HUES6 (cell line): ENCODE results near the gene FYTTD1.
"Not testable (repeated sequence)": the region's sequence is repeated elsewhere in the genome, so short reads cannot be mapped to it uniquely, and the experiment has no call there.

ENCODE experiments used
- H3K27ac ChIP-seq: 2 replicates; pipeline ENCODE4 v1.7.0; 2013; ENCODE audit warnings: low read depth, mild to moderate bottlenecking, low read length, inconsistent platforms
- H3K27me3 ChIP-seq: 2 replicates; pipeline ENCODE4 v1.6.1; 2013; ENCODE audit warnings: low read length; ENCODE audit not compliant: control insufficient read depth, insufficient read depth
- H3K36me3 ChIP-seq: 2 replicates; pipeline ENCODE4 v1.6.1; 2013; ENCODE audit warnings: low read length; ENCODE audit not compliant: control insufficient read depth, insufficient read depth
- H3K4me1 ChIP-seq: 2 replicates; pipeline ENCODE4 v1.6.1; 2013; ENCODE audit warnings: low read length; ENCODE audit not compliant: control insufficient read depth, insufficient read depth
- H3K4me3 ChIP-seq: 2 replicates; pipeline ENCODE4 v1.5.1; 2013; ENCODE audit warnings: low read depth, low read length
- H3K9ac ChIP-seq: one replicate; pipeline ENCODE4 v1.6.1; 2013; ENCODE audit warnings: mild to moderate bottlenecking, low read length
- H3K9me3 ChIP-seq: 2 replicates; pipeline ENCODE4 v1.6.1; 2013; ENCODE audit warnings: low read depth, low read length; ENCODE audit not compliant: control insufficient read depth, insufficient read depth

Gene FYTTD1

DNA sequence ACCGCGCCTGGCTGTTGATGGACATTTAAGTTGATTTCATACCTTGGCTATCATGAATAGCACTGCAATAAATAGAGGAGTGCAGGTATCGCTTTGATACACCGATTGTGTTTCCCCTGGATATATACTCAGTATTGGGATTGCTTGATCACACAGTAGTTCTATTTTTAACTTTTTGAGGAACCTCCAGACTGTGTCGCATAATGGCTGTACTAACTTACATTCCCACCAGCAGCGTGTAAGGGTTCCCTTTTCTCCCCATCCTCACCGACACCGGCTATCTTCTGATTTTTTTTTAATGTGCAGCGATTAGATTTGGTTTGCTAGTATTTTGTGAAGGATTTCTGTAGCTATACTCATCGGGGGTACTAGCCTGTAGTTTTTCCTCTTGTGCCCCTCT is 29.0 kb upstream of the FYTTD1 start:
- peaks cover 3% of the 10 kb centered on the region; the same call in 1 of the 2 replicates for H3K9me3 ChIP-seq
- no peaks in the 10 kb centered on the region for H3K4me1 ChIP-seq
- no peaks in the 10 kb centered on the region for H3K27me3 ChIP-seq
- H3K4me3 ChIP-seq = no peak overlapping the region
- no peak overlapping the region for H3K27ac ChIP-seq
- no peak overlapping the region for H3K9ac ChIP-seq
- peaks cover 2% of the 10 kb centered on the region; the same call in 1 of the 2 replicates for H3K36me3 ChIP-seq

DNA sequence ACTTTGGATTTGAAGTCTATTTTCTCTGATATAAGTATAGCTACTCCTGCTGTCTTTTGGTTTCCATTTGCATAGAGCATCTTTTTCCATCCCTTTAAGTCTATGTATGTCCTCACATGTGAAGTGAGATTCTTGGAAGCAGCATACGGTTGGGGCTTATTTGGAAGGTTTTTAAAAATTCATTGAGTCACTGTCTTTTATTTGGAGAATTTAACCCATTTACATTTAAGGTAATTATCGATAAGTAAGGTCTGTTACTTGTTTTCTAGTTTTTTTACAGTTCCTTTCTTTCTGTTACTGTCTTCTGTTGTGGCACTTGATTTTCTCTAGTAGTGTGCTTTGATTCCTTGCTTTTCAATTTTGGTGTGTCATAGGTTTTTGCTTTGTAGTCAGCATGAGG is 26.9 kb upstream of the FYTTD1 start:
- Histone ChIP-seq H3K4me1 (no peaks in the 10 kb centered on the region), H3K27ac (no peak overlapping the region), H3K4me3 (no peak overlapping the region), H3K27me3 (no peaks in the 10 kb centered on the region), H3K9ac (no peak overlapping the region), H3K36me3 (no peaks in the 10 kb centered on the region), H3K9me3 (peaks cover 3% of the 10 kb centered on the region; the same call in 1 of the 2 replicates)

DNA sequence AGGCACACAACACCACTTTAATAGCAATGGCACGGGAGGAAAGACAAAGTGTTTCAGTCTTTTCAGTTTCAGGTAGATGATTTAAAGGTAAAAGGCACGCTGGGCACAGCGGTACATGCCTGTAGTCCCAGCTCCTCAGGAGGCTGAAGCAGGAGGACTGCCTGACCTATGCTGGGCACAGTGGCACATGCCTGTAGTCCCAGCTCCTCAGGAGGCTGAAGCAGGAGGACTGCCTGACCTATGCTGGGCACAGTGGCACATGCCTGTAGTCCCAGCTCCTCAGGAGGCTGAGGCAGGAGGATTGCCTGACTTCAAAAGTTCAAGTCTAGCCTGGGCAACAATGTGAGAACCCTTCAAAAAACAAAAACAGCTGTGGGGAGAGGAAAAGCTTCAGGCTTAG is 21.8 kb upstream of the FYTTD1 start:
- not testable (repeated sequence) for H3K27me3 ChIP-seq, H3K9me3 ChIP-seq, H3K9ac ChIP-seq, H3K4me3 ChIP-seq, H3K36me3 ChIP-seq, H3K27ac ChIP-seq, H3K4me1 ChIP-seq

DNA sequence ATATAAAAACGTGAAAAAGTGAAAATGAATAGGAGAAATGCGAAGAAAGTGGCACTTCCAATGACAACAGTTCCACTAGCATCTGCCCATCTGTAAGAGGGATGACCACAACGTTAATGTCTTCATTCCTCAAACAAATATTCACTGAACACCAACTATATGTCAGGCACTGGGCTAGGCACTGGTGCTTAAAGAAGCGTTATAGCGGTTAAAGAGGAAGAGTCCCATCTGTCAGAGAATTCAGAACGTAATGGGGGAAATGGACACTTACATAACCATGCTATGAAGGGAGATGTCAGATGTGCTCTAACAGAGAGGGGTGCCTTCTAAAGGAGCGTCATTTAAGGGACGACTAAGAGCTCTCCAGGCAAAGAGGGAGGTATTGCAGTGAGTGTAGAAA is 21.2 kb upstream of the FYTTD1 start:
- Histone ChIP-seq H3K9me3 (no peaks in the 10 kb centered on the region; the same call in 1 of the 2 replicates), H3K4me1 (no peaks in the 10 kb centered on the region), H3K27ac (no peak overlapping the region), H3K9ac (no peak overlapping the region), H3K27me3 (no peaks in the 10 kb centered on the region), H3K36me3 (no peaks in the 10 kb centered on the region), H3K4me3 (no peak overlapping the region)

DNA sequence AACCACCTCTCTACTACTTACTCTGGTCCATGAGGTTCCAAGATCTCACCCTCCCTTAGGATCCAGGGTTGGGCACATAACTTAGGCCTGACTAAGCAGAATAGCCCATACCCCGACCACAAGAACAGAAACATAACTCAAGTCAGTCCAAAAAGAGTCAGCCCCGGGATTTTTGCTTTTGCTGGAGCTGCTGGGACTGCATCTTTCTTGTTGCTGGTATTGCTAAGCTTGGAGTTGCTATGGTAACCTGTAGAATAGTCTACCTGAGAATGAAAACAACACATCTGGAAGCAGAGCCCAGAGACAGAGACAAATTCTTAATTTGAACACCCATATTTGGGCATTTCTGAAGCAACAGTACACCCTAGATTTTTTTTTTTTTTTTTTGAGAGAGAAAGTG is 19.5 kb upstream of the FYTTD1 start:
- H3K4me3 ChIP-seq = no peak overlapping the region
- H3K27me3 ChIP-seq = no peaks in the 10 kb centered on the region
- H3K4me1 ChIP-seq = no peaks in the 10 kb centered on the region
- H3K9me3 ChIP-seq = no peaks in the 10 kb centered on the region; the same call in 1 of the 2 replicates
- no peak overlapping the region for H3K27ac ChIP-seq
- no peak overlapping the region for H3K9ac ChIP-seq
- no peaks in the 10 kb centered on the region for H3K36me3 ChIP-seq

DNA sequence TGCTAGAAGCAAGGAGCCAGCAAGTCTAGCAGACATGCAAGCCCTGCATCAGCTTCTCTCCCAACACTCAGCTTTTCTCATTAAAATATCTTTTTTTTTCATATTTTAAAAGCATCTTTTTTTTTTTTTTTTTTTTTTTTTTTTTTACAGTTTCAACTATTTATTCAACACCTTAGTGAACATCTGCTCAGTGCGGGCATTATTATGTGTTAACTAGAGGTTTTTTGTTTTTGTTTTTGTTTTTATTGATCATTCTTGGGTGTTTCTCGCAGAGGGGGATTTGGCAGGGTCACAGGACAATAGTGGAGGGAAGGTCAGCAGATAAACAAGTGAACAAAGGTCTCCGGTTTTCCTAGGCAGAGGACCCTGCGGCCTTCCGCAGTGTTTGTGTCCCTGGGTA is 18.9 kb upstream of the FYTTD1 start:
- H3K36me3 ChIP-seq, H3K9me3 ChIP-seq, H3K9ac ChIP-seq, H3K27me3 ChIP-seq, H3K4me1 ChIP-seq, H3K4me3 ChIP-seq, H3K27ac ChIP-seq: not testable (repeated sequence)

DNA sequence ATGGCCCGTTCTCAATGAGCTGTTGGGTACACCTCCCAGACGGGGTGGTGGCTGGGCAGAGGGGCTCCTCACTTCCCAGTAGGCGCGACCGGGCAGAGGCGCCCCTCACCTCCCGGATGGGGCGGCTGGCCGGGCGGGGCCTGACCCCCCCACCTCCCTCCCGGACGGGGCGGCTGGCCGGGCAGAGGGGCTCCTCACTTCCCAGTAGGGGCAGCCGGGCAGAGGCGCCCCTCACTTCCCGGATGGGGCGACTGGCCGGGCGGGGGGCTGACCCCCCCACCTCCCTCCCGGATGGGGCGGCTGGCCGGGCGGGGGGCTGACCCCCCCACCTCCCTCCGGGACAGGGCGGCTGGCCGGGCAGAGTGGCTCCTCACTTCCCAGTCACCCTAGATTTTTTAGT is 18.2 kb upstream of the FYTTD1 start:
- H3K4me1 ChIP-seq, H3K4me3 ChIP-seq, H3K9ac ChIP-seq, H3K9me3 ChIP-seq, H3K36me3 ChIP-seq, H3K27me3 ChIP-seq, H3K27ac ChIP-seq: not testable (repeated sequence)

DNA sequence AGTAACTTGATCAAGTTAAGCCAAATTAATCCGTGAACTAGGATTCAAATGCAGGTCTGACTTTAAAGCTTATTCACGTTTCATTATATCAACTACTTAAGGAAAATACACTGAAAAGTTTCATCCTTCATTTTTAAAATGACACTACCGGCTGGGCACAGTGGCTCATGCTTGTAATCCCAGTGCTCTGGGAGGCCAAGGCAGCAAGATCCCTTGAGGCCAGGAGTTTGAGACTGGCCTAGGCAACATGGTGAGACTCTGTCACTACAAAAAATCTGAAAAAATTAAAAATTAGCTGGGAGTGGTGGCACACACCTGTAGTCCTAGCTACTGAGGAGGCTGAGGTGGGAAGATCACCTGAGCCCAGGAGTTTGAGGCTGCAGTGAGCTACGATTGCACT is 16.6 kb upstream of the FYTTD1 start:
- Histone ChIP-seq H3K4me3 (no peak overlapping the region), H3K36me3 (no peaks in the 10 kb centered on the region), H3K27me3 (no peaks in the 10 kb centered on the region), H3K4me1 (no peaks in the 10 kb centered on the region; the same call in 1 of the 2 replicates), H3K9me3 (no peaks in the 10 kb centered on the region; the same call in 1 of the 2 replicates), H3K27ac (no peak overlapping the region), H3K9ac (no peak overlapping the region)

DNA sequence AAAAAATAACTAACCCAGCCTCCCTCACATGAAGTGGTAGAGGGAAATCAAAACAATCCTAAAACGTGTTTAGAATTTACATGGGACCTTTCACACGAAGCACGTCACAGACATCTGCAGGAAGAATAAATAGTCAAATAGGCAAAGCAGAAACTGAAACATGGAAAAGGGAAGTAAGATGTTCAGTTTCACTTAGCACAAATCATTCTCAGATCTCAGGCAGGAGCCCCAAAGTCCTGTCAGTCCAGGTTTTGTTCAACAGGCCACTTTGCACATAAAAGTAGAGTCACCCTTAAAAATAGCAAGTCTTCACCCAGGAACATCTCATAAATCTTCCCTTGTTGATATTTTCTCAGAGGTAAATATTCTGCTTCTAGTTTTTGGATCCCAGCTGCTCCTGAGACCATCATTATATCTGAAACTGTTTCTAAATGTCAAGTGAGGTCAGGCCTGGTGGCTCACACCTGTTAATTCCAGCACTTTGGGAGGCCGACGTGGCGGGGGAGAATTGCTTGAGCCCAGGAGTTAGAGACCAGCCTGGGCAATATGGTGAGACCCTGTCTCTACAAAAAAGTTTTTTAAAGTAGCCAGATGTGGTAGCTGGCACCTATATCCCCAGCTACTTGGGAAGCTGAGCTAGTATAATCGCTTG is 14.9 kb upstream of the FYTTD1 start:
- Histone ChIP-seq H3K27ac (no peak overlapping the region), H3K4me1 (no peaks in the 10 kb centered on the region; the same call in 1 of the 2 replicates), H3K9me3 (no peaks in the 10 kb centered on the region; the same call in 1 of the 2 replicates), H3K4me3 (no peak overlapping the region), H3K9ac (no peak overlapping the region), H3K36me3 (no peaks in the 10 kb centered on the region), H3K27me3 (no peaks in the 10 kb centered on the region)

DNA sequence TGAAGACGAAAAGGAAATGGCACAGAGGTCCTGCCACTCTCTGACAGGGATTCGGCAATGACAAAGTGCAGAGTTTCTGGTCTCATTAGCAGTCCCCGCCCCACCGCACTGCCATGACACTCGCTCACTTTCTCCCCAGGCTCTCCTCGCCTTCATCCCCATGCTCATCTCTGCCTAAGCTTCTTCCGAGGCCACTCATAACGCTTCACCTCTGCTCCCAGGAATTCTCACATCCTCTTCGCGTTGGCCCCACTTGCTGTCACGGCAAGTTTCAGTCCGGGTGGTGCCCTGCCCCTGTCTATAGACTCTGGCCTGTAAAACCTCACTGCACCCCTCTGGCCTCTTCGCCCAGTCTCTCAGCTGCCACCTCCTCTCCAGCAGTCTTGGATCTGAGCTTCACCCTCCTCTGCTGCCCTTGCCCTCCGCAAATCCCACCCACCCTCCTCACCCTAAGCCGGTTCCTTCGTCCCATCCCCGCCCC is 13.6 kb upstream of the FYTTD1 start:
- peak overlapping the region; percentile 18 for H3K9ac ChIP-seq
- H3K27ac ChIP-seq = no peak overlapping the region
- peak overlapping the region; percentile 95 for H3K4me3 ChIP-seq
- no peaks in the 10 kb centered on the region for H3K9me3 ChIP-seq
- H3K27me3 ChIP-seq = no peaks in the 10 kb centered on the region
- H3K36me3 ChIP-seq = no peaks in the 10 kb centered on the region
- no peaks in the 10 kb centered on the region; the same call in 1 of the 2 replicates for H3K4me1 ChIP-seq

DNA sequence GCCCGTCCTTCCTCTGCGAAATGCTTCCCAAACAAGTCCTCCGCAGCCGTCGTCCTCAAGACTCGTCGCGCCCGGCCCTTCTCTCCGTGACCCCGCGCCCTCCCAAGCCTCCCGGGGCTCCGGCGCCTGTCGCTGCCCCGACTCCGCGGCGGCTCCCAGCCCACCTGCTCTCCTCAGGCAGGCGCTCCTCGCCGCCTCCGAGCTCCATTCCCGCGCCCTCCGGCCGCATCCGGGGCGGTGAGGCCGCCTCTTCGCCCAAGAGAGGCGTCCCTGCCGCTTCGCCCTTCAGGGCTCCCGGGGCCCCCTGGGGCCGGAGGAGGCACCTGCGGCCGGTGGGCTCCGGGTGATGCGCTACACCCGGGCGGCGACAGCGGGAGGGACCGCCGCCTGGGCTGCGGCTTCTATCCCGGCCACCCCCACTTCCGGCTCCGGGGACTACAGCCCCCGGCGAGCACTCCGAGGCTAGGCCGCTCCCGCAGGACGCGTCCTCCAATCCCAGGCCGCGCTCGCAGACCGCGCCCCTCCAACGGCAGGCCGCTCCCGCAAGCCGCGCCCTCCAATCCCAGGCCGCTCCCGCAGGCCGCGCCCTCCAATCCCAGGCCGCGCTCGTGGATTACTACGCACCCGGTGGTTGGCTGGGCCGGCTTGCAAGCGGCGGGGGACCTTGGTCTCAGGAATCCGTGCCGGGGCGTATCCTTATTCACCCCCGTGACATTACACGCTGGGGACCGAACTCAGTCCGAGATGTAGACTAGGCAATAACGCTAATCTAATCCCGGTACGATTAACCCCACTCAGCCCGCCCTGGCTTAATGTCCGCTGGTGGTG is 13.0 kb upstream of the FYTTD1 start, which contains the start of gene RUBCN:
TSS of gene RUBCN (minus strand) at position 414 of the 828 bp plus-strand sequence. CDS start at position 229, 185 bp downstream.
- Histone ChIP-seq H3K9me3 (no peaks in the 10 kb centered on the region), H3K27me3 (no peaks in the 10 kb centered on the region), H3K4me1 (no peaks in the 10 kb centered on the region; the same call in 1 of the 2 replicates), H3K36me3 (no peaks in the 10 kb centered on the region), H3K4me3 (peak within 1 kb of the TSS; percentile 95), H3K27ac (peak within 1 kb of the TSS; percentile 45; the same call in 1 of the 2 replicates), H3K9ac (peak within 1 kb of the TSS; percentile 59)
